Measurements from ENCODE around the gene CCDC68.
"Not testable (repeated sequence)": the region's sequence is repeated elsewhere in the genome, so short reads cannot be mapped to it uniquely, and the experiment has no call there.

The CCDC68 gene

GRCh38 chr18:54878659-54879358 is 80.5 kb downstream of the CCDC68 start:
- DNase-seq (ENCODE audit: low read depth in 2 of 2, low spot score in 1 of 2) = no peak

- DNase-seq (ENCODE audit: low read depth in 2 of 2, low spot score in 1 of 2) = no peak
These were observed 81.1 kb downstream of the CCDC68 start for GRCh38 chr18:54878159-54878622.

GRCh38 chr18:54877076-54877475 is 82.2 kb downstream of the CCDC68 start:
- no peak for DNase-seq (ENCODE audit: low read depth in 2 of 2, low spot score in 1 of 2)

GRCh38 chr18:54875063-54875462 is 84.2 kb downstream of the CCDC68 start:
- no peak for DNase-seq (ENCODE audit: low read depth in 2 of 2, low spot score in 1 of 2)

GRCh38 chr18:54873884-54874255 is 85.4 kb downstream of the CCDC68 start:
- no peak for DNase-seq (ENCODE audit: low read depth in 2 of 2, low spot score in 1 of 2)

GRCh38 chr18:54872681-54873080 is 86.6 kb downstream of the CCDC68 start:
- no peak for DNase-seq (ENCODE audit: low read depth in 2 of 2, low spot score in 1 of 2)

- DNase-seq (ENCODE audit: low read depth in 2 of 2, low spot score in 1 of 2) = no peak
These were observed 88.0 kb downstream of the CCDC68 start for GRCh38 chr18:54871231-54871630.

GRCh38 chr18:54867131-54867530 is 92.1 kb downstream of the CCDC68 start:
- DNase-seq (ENCODE audit: low read depth in 2 of 2, low spot score in 1 of 2) = no peak

GRCh38 chr18:54860941-54861340 is 98.3 kb downstream of the CCDC68 start:
- DNase-seq (ENCODE audit: low read depth in 2 of 2, low spot score in 1 of 2) = no peak

- DNase-seq (ENCODE audit: low read depth in 2 of 2, low spot score in 1 of 2) = no peak
These were observed 99.4 kb downstream of the CCDC68 start for GRCh38 chr18:54859667-54860421.

GRCh38 chr18:54857499-54857898 is 101.8 kb downstream of the CCDC68 start:
- no peak for DNase-seq (ENCODE audit: low read depth in 2 of 2, low spot score in 1 of 2)

GRCh38 chr18:54856105-54856646 is 103.1 kb downstream of the CCDC68 start:
- DNase-seq (ENCODE audit: low read depth in 2 of 2, low spot score in 1 of 2) = no peak

GRCh38 chr18:54855050-54855449 is 104.2 kb downstream of the CCDC68 start:
- DNase-seq (ENCODE audit: low read depth in 2 of 2, low spot score in 1 of 2) = not testable (repeated sequence)

GRCh38 chr18:54852780-54853675 is 106.2 kb downstream of the CCDC68 start:
- DNase-seq (ENCODE audit: low read depth in 2 of 2, low spot score in 1 of 2) = no peak
